ENCODE data around the gene PLA2G4B. TPM values are rescaled to one million over a fixed set of nuclear protein-coding genes. Genes with fewer than 3 reads are reported as not detected.

Gene PLA2G4B
- total RNA-seq, 1 donor from 2014 or later: 10.5 TPM

DNA sequence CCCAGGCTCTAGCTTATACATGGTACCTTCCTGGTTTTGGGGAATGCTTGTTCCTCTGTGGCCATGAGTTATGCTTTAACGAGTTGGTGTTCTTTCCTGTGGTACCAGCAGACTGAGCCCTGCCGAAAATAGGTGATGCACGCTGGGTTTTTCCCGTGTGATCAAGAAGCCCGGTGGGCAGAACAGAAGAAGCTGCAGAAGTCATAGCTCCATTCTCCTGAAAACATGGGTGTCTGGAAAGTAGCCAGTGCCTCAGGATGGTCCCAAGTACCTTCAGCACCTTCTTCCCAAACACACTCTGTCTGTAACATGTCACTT lies 39.2 kb upstream of the PLA2G4B start:
- intact Hi-C loops (cut with micrococcal nuclease): no loop called here

DNA sequence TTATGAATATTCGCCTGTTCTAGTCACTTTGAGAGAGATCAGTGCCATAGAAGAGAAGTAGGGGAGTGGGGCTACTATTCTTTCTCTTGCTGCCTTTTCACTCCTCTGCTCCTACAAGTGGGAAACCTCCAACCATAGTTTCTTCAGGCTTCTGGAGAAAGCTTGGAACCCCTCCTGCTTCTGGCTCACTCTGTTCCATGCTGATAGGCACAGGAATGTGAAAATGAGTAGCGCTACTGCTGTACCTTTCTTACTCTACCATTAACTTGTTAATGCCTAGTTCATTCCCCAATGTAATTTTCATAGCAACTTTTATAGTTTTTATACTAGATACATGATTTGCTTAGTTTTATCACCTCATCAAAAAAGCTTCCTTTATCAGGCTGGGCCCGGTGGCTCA lies 37.5 kb upstream of the PLA2G4B start:
- intact Hi-C loops (cut with micrococcal nuclease): no loop called here
- Mint-ChIP-seq H3K27me3 (ENCODE audit: low read depth) (no peaks in the 10 kb centered on the region), H3K4me3 (ENCODE audit: low read depth) (no peak overlapping the region), H3K4me1 (ENCODE audit: low read depth) (peaks cover 26% of the 10 kb centered on the region), H3K9me3 (no peaks in the 10 kb centered on the region), H3K36me3 (ENCODE audit: low read depth) (peaks cover 18% of the 10 kb centered on the region), H3K27ac (no peak overlapping the region)
- DNase-seq (ENCODE audit: low spot score): no peak

More for the DNA sequence above, 39.2 kb upstream of the PLA2G4B start:
- H3K4me3 Mint-ChIP-seq (ENCODE audit: low read depth): no peak overlapping the region
- no peak overlapping the region for H3K27ac Mint-ChIP-seq
- peaks cover 26% of the 10 kb centered on the region for H3K4me1 Mint-ChIP-seq (ENCODE audit: low read depth)
- no peaks in the 10 kb centered on the region for H3K27me3 Mint-ChIP-seq (ENCODE audit: low read depth)
- H3K9me3 Mint-ChIP-seq: no peaks in the 10 kb centered on the region
- DNase-seq (ENCODE audit: low spot score): no peak
- peaks cover 14% of the 10 kb centered on the region for H3K36me3 Mint-ChIP-seq (ENCODE audit: low read depth)

DNA sequence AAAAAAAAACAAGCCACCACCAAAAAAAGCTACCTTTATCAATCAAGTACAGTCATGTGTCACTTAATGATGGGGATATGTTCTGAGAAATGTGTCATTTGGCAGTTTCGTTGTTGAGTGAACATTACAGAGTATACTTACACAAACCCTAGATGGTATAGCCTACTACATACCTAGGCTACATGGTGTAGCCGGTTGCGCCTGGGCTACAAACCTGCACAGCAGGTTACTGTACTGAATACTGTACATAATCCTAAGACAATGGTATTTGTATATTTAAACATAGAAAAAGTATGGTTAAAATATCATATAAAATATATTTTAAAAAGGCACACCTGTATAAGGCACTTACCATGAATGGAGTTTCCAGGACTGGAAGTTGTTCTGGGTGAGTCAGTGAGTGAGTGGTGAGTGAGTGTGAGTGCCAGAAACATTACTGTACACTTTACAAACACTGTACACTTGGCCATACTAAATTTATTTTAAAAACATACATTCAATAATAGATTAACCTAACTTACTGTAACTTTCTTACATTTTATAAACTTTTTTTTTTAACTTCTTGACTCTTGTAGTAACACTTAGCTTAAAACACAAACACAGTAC lies 36.7 kb upstream of the PLA2G4B start:
- Mint-ChIP-seq H3K4me1 (ENCODE audit: low read depth) (peaks cover 25% of the 10 kb centered on the region), H3K36me3 (ENCODE audit: low read depth) (peaks cover 18% of the 10 kb centered on the region), H3K27me3 (ENCODE audit: low read depth) (no peaks in the 10 kb centered on the region), H3K27ac (no peak overlapping the region), H3K4me3 (ENCODE audit: low read depth) (no peak overlapping the region), H3K9me3 (no peaks in the 10 kb centered on the region)
- intact Hi-C loops (cut with micrococcal nuclease): no loop called here
- no peak for DNase-seq (ENCODE audit: low spot score)

DNA sequence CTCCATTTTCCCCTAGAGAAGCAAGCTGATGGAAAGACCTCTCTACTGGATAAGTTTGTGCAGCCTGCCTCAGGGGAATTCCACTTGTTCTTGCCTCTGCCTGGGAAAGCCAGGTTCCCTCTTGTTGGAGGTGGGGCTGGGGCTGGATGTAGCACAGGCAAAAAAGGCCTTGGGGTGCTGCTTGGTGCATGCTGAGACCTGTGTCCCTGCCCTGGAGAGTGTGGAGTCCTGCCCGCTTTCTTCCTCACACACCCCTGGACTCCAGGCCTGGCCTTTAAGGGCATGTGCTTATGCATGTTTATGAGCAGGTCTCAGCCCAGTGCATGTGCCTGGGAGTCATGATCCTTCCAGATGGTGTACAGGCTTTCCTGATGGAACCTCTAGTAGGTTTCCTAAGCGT lies 34.3 kb upstream of the PLA2G4B start:
- Mint-ChIP-seq H3K27me3 (ENCODE audit: low read depth) (no peaks in the 10 kb centered on the region), H3K36me3 (ENCODE audit: low read depth) (peaks cover 18% of the 10 kb centered on the region), H3K4me3 (ENCODE audit: low read depth) (no peak overlapping the region), H3K27ac (no peak overlapping the region), H3K9me3 (no peaks in the 10 kb centered on the region), H3K4me1 (ENCODE audit: low read depth) (peaks cover 16% of the 10 kb centered on the region)
- intact Hi-C loops (cut with micrococcal nuclease): no loop called here
- DNase-seq (ENCODE audit: low spot score): no peak

DNA sequence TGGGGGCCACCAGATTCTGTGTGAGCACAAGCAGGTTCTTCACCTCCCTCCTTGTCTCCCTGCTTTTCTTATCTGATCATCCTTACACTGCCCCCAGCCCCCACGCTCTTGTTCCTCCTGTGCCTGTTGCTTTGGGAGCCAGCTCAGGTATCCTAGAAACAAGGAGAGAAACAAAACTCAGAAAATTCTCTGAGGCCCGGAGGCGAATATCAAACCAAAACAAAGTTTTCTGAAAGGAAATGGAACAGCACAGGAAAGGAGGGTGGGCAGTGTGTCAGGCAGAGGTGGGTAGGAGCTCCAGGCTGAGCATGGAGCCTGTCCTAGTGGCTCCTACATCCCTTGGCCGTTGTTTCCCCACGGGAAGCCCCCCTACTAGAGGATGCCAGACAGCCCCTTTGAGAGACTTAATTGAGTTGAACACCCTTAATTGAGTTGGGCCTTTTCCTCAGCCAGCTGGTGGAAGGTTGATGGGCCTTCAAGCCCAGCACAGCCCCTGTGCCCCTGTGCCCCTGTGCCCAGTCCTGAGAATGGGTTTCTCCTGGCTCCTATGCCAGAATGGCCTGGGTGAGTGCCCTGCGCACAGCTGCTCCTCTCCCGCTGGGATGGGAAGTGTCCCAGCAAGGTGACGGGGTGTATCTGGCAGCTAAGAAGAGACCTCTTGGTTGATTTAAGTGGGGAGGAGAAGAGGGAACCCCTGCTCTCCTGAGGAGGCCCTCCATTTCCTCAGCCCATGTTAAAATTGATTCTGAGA lies 33.6 kb upstream of the PLA2G4B start:
- Mint-ChIP-seq H3K4me1 (ENCODE audit: low read depth) (peaks cover 13% of the 10 kb centered on the region), H3K4me3 (ENCODE audit: low read depth) (no peak overlapping the region), H3K27me3 (ENCODE audit: low read depth) (no peaks in the 10 kb centered on the region), H3K27ac (peak overlapping the region; percentile 11), H3K36me3 (ENCODE audit: low read depth) (peaks cover 18% of the 10 kb centered on the region), H3K9me3 (no peaks in the 10 kb centered on the region)
- intact Hi-C loops (cut with micrococcal nuclease): no loop called here
- DNase-seq (ENCODE audit: low spot score): no peak

DNA sequence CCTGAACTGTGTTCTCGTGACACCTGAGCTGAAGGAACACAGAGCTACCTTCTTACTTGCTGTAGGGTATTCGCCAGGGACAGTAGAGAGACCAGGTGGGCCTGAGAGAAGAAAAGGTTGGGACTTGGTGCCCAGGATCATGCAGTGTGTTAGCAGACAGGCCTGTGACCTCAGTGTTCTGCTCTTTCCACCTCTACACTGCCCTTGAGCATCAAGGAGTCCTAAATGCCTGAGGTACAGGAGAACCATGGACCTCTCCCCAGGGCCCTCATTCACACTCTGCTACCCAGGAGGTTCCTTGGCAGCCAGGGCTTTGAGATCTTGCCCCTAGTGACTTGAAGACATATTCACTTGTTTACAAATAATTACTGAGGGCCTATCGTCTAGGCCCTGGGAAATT lies 32.9 kb upstream of the PLA2G4B start:
- Mint-ChIP-seq H3K4me3 (ENCODE audit: low read depth) (no peak overlapping the region), H3K27ac (no peak overlapping the region), H3K27me3 (ENCODE audit: low read depth) (no peaks in the 10 kb centered on the region), H3K36me3 (ENCODE audit: low read depth) (peaks cover 14% of the 10 kb centered on the region), H3K4me1 (ENCODE audit: low read depth) (peaks cover 17% of the 10 kb centered on the region), H3K9me3 (no peaks in the 10 kb centered on the region)
- intact Hi-C loops (cut with micrococcal nuclease): no loop called here
- DNase-seq (ENCODE audit: low spot score): no peak

DNA sequence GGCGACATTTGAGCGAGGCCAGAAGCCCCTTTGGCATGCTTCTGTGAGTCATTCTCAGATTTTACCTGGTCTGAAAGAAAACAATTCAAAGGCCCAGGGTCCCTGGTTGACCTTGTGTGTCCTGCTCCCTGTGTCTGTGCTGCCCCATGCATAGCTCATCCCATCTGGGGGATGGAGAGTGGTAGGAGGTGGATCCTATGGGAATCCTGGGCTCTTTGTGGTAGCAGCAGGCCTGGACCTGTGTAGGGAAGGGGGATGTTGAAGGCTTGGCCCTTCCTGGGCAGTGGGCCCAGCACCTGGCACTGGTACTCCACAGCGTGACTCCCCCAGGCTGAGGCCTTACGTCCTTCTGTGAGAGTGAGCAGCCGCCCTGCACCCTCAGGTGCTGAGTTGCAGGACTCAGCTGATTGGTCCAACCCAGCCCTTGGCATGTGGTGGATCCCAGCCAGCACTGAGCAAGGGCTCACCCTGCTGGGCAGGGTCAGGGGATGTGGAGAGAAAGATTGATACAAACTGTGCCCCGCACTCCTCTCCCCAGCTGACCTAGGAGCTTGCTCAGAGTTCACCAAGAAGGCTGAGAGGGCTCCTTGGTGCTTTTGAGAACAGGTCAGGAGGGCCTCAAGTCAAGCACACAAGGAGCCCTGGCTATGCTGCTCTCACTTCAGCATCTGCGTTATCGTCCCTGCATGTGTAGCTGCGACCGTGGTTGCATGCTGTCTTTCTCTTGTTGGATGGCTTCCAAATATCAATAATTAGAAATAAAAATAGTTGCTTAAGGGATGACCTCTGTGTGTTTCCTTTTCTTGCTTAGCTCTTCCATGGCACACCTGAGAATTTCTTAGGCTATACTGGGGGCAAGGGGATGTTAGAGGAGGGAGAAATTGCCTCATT lies 32.1 kb upstream of the PLA2G4B start:
- no peak for DNase-seq (ENCODE audit: low spot score)
- Mint-ChIP-seq H3K4me3 (ENCODE audit: low read depth) (no peak overlapping the region), H3K9me3 (no peaks in the 10 kb centered on the region), H3K36me3 (ENCODE audit: low read depth) (peaks cover 6% of the 10 kb centered on the region), H3K27me3 (ENCODE audit: low read depth) (no peaks in the 10 kb centered on the region), H3K27ac (no peak overlapping the region), H3K4me1 (ENCODE audit: low read depth) (peaks cover 25% of the 10 kb centered on the region)
- intact Hi-C loops (cut with micrococcal nuclease): no loop called here

DNA sequence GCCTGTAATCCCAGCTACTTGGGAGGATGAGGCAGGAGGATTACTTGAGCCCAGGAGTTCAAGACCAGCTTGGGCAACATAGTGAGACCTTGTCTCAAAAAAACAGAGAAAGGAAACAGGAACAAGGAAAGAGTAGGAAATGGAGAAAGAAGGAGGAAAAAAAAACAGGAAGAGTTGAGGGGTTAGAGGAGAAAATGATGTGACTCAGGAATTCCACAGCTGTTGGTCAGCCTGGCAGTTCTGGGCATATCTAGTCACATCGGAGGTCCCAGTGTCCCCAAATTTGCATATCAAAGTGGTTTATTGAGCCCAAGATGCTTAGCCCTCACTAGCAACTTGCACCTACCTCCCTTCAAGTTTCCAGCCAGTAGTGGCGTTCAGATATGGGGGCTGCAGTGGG lies 29.5 kb upstream of the PLA2G4B start:
- Mint-ChIP-seq H3K4me1 (ENCODE audit: low read depth) (peaks cover 34% of the 10 kb centered on the region), H3K27me3 (ENCODE audit: low read depth) (no peaks in the 10 kb centered on the region), H3K36me3 (ENCODE audit: low read depth) (peaks cover 10% of the 10 kb centered on the region), H3K4me3 (ENCODE audit: low read depth) (no peak overlapping the region), H3K27ac (no peak overlapping the region), H3K9me3 (no peaks in the 10 kb centered on the region)
- DNase-seq (ENCODE audit: low spot score): no peak
- intact Hi-C loops (cut with micrococcal nuclease): no loop called here

DNA sequence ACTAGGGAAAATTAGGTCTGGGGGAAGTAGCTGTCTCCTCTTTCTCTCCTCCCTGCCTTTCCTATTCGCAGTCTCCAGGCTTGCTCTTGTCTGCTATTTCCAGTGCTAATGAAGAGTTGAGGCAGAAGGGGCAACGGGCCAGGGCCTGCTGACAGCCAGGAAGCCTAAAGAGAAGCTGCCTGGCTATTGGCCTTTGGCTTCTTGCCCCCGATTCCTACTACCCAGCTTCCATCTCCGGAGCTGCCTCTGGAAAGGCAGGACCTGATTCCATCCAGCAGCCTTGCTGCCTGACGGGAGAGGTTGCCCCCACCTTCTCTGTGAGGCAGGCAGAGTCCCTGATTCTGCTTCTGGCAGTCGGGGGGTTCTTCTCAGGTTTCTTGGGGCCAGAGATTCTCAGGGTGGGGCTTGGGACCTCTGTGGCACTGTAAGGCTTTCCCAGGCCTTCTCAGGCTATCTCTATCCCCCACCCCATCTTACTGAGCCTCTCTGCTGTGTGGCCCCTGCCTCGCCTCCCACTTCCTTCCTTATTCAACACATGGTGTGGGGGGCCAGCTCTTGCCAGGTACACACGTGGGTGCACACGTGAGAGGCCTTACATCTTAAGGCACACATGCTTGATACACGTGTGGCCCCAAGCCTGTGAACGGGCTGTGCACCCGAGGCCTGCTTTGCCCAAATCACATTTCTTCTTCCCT lies 29.0 kb upstream of the PLA2G4B start:
- H3K4me1 Mint-ChIP-seq (ENCODE audit: low read depth): peaks cover 31% of the 10 kb centered on the region
- no peak for DNase-seq (ENCODE audit: low spot score)
- no peak overlapping the region for H3K4me3 Mint-ChIP-seq (ENCODE audit: low read depth)

DNA sequence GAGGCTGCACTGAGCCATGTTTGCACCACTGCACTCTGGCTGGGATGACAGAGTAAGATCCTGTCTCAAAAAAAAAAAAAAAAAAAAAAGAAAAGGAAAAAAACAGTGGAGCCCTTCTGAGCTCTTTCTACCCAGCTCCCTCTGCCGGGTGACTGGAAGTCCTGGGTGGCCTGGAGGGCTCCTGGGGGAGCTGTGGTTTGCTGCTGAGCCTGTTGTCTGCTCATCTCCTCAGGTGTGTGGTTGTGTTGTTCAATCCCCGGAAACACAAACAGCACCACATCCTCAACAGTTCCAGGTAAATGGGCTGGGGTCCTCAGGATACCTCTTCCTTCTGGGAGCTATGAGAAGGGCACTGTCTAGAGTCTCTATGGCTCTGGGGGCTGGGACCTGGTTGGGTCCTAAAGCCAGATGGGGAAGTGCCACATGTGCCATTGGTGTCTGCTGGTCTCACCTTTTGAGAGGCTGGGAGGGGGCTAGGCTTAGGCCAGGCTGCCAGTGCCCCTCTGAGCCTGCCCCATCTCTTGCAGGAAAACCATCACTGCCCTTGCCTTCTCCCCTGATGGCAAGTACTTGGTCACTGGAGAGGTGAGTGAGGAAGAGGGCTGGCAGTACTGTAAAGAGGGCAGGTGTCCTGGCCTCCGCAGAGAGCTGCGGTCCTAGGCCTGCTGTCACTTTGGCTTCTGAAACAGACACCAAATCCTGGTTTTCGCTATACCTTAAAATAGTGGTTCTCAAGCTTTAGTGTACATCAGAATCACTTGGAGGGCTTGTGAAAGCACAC lies 27.8 kb upstream of the PLA2G4B start:
- H3K27me3 Mint-ChIP-seq (ENCODE audit: low read depth): no peaks in the 10 kb centered on the region
- no peaks in the 10 kb centered on the region for H3K9me3 Mint-ChIP-seq
- H3K27ac Mint-ChIP-seq: no peak overlapping the region
- H3K4me1 Mint-ChIP-seq (ENCODE audit: low read depth): peaks cover 27% of the 10 kb centered on the region
- H3K4me3 Mint-ChIP-seq (ENCODE audit: low read depth): no peak overlapping the region
- intact Hi-C loops (cut with micrococcal nuclease): loop anchor here (1.0 to 5.0 kb wide), 3 partner anchors 37 to 254 kb away; partner anchors contain the start of genes MAPKBP1 and TYRO3
- peaks cover 11% of the 10 kb centered on the region for H3K36me3 Mint-ChIP-seq (ENCODE audit: low read depth)
- no peak for DNase-seq (ENCODE audit: low spot score)

More for the DNA sequence above, 29.0 kb upstream of the PLA2G4B start:
- H3K36me3 Mint-ChIP-seq (ENCODE audit: low read depth): peaks cover 10% of the 10 kb centered on the region
- H3K27me3 Mint-ChIP-seq (ENCODE audit: low read depth): no peaks in the 10 kb centered on the region
- no peak overlapping the region for H3K27ac Mint-ChIP-seq
- no peaks in the 10 kb centered on the region for H3K9me3 Mint-ChIP-seq
- intact Hi-C loops (cut with micrococcal nuclease): loop anchor here (5.0 kb wide), 2 partner anchors 112 to 252 kb away; partner anchors contain the start of gene TYRO3

DNA sequence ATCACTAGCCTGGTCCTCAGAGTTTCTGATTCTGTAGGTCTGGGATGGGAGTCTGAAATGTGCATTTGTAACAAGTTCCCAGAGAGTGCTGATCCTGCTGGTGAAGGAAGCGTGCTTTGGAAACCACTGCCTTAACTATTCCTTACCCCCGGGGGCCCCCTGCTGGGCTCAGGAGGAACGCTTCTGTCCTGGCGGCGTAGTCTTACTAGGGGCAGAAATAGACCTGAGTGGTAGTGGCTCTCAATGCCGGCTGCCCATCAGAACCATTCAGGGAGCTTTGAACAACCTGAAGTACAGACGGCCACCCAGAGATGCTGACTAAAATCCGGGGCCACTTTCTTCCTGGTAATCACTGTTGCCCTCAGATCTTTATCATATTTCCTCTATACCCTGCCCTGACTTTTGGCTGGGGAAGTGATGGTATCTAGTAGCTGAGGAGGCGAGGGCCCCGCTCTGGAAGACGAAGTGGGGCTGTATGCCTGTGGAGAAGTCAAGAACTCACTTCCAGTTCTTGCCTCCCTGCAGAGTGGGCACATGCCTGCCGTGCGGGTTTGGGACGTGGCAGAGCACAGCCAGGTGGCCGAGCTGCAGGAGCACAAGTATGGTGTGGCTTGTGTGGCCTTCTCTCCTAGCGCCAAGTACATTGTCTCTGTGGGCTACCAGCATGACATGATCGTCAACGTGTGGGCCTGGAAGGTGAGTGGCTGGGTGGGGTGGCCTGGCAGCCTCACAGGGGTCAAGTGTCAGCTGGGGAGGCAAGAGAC lies 27.0 kb upstream of the PLA2G4B start:
- H3K36me3 Mint-ChIP-seq (ENCODE audit: low read depth): peaks cover 13% of the 10 kb centered on the region
- no peak overlapping the region for H3K4me3 Mint-ChIP-seq (ENCODE audit: low read depth)
- intact Hi-C loops (cut with micrococcal nuclease): loop anchor here (1.0 to 5.0 kb wide), 3 partner anchors 37 to 254 kb away; partner anchors contain the start of genes MAPKBP1 and TYRO3
- H3K9me3 Mint-ChIP-seq: no peaks in the 10 kb centered on the region
- peaks cover 26% of the 10 kb centered on the region for H3K4me1 Mint-ChIP-seq (ENCODE audit: low read depth)
- peak overlapping the region; percentile 36 for H3K27ac Mint-ChIP-seq
- DNase-seq (ENCODE audit: low spot score): peak; percentile 59
- no peaks in the 10 kb centered on the region for H3K27me3 Mint-ChIP-seq (ENCODE audit: low read depth)

Data from activated T-helper 2 cell treated with anti-CD3 and anti-CD28 coated beads, Interferon-gamma antibody, Interleukin-2, Interleukin-4, amounts not matched to agents 10 μg/mL and 5 μg/mL and 100 μg/mL, durations not matched to agents 14 hours and 24 hours and 36 hours (primary cell).